AG04450 (cell line): Measurements from ENCODE around the gene CCT2. TPM values are rescaled to one million over a fixed set of nuclear protein-coding genes. Genes with fewer than 3 reads are reported as not detected.

Experiments used
- CTCF ChIA-PET: fragments of 300-600, 350-600 bp; formaldehyde crosslinking; extraction: SDS; loops from one replicate; lab custom pipeline; 2022; ENCODE audit warnings: antibody characterized with exemption, inconsistent platforms; lab: Charles Lee
- POLR2A ChIA-PET: fragments of 350-600 bp; formaldehyde crosslinking; extraction: SDS; loops from one replicate; lab custom pipeline; 2021; ENCODE audit warnings: antibody characterized with exemption, inconsistent platforms; lab: Yijun Ruan, JAX
- DNase-seq: peaks from one replicate; pipeline ENCODE4 v3.0.0-alpha.2; 2011; ENCODE audit warnings: low read depth, low spot score
- H3K27ac ChIP-seq: one replicate; pipeline ENCODE4 v1.5.1; 2012; ENCODE audit warnings: low read depth, low read length, control low read depth
- H3K27me3 ChIP-seq: one replicate; pipeline ENCODE4 v1.6.0; 2012; ENCODE audit warnings: low read length; ENCODE audit not compliant: control insufficient read depth, insufficient read depth
- H3K4me3 ChIP-seq: 2 replicates; pipeline ENCODE4 v1.5.1; 2011; ENCODE audit warnings: mild to moderate bottlenecking, low read depth, low read length, control low read depth
- H3K9me3 ChIP-seq: 2 replicates; pipeline ENCODE4 v1.5.1; 2012; ENCODE audit warnings: low read length; ENCODE audit not compliant: control insufficient read depth, insufficient read depth
- CTCF ChIP-seq: IDR thresholded peaks from 2 replicates; pipeline ENCODE4 v1.5.1; 2011; ENCODE audit warnings: low read depth, low read length, control low read depth, inconsistent platforms
- polyA plus RNA-seq: library from polyadenylated mRNA; depleted of rRNA; stranded (reverse); fragments of >200 nt; gene quantifications from 2 replicates; pipeline ENCODE4 v1.2.3, GENCODE V29; 2011

The CCT2 gene
- polyA plus RNA-seq, 1 experiment: 284 TPM

GRCh38 chr12:69642531-69642930, 57.3 kb downstream of the CCT2 start:
- no peak overlapping the region for H3K4me3 ChIP-seq
- CTCF ChIA-PET: interaction anchor here (4.6 kb wide), 1 partner anchor 285 kb away, joined by 127 read pairs; no protein-coding TSS in a partner anchor
- POLR2A ChIA-PET: no interaction called here

GRCh38 chr12:69644511-69644910, 59.3 kb downstream of the CCT2 start:
- ChIA-PET POLR2A (no interaction called here), CTCF (interaction anchor here (0.5 to 1.4 kb wide), 3 partner anchors 10 to 258 kb away, joined by 3 to 5 read pairs (median 4); no protein-coding TSS in a partner anchor)
- DNase-seq: no peak
- H3K4me3 ChIP-seq: no peak overlapping the region
- TF ChIP-seq CTCF: no peak
- H3K9me3 ChIP-seq: no peaks in the 10 kb centered on the region
- H3K27me3 ChIP-seq: no peaks in the 10 kb centered on the region
- H3K27ac ChIP-seq: no peak overlapping the region

More at GRCh38 chr12:69642531-69642930, 57.3 kb downstream of the CCT2 start:
- no peak for TF ChIP-seq CTCF
- H3K9me3 ChIP-seq: no peaks in the 10 kb centered on the region
- no peak overlapping the region for H3K27ac ChIP-seq
- DNase-seq: no peak
- H3K27me3 ChIP-seq: no peaks in the 10 kb centered on the region

GRCh38 chr12:69645031-69645430, 59.8 kb downstream of the CCT2 start:
- CTCF ChIA-PET: interaction anchor here (0.6 to 1.4 kb wide), 2 partner anchors 10 to 20 kb away, joined by 3 to 4 read pairs; no protein-coding TSS in a partner anchor
- no peak for TF ChIP-seq CTCF
- Histone ChIP-seq H3K27ac (no peak overlapping the region), H3K27me3 (no peaks in the 10 kb centered on the region), H3K4me3 (no peak overlapping the region), H3K9me3 (no peaks in the 10 kb centered on the region)
- POLR2A ChIA-PET: no interaction called here
- DNase-seq: no peak

GRCh38 chr12:69647178-69647577, 61.9 kb downstream of the CCT2 start:
- ChIA-PET CTCF (interaction anchor here (1.7 kb wide), 1 partner anchor 289 kb away, joined by 5 read pairs; no protein-coding TSS in a partner anchor), POLR2A (no interaction called here)
- Histone ChIP-seq H3K4me3 (no peak overlapping the region), H3K27ac (no peak overlapping the region), H3K27me3 (no peaks in the 10 kb centered on the region), H3K9me3 (no peaks in the 10 kb centered on the region)
- no peak for DNase-seq
- no peak for TF ChIP-seq CTCF

GRCh38 chr12:69648476-69648875, 63.2 kb downstream of the CCT2 start:
- ChIA-PET POLR2A (interaction anchor here (1.0 to 1.2 kb wide), 2 partner anchors 63 to 66 kb away, joined by 3 to 5 read pairs; partner anchors contain the start of gene CCT2), CTCF (interaction anchor here (1.4 to 1.8 kb wide), 2 partner anchors 9 to 291 kb away, joined by 15 to 26 read pairs; no protein-coding TSS in a partner anchor)
- H3K27ac ChIP-seq: no peak overlapping the region
- H3K4me3 ChIP-seq: no peak overlapping the region
- H3K9me3 ChIP-seq: no peaks in the 10 kb centered on the region
- DNase-seq: peak; percentile 80
- H3K27me3 ChIP-seq: no peaks in the 10 kb centered on the region
- TF ChIP-seq CTCF: no peak
